Thoracic aorta (tissue), 2 donors: ENCODE results near the gene MRM2. TPM values are rescaled to one million over a fixed set of nuclear protein-coding genes. Genes with fewer than 3 reads are reported as not detected.

Experiments used
- ATAC-seq: fragments of 150-250 bp; one replicate; pipeline ENCODE4 v1.8.0; 2017; ENCODE audit warnings: low read depth; ENCODE audit not compliant: insufficient number of reproducible peaks, low FRiP score
- DNase-seq: peaks from one replicate; pipeline ENCODE4 v3.0.0-alpha.2; 2020; ENCODE audit warnings: low spot score
- H3K27ac ChIP-seq, 2 donors: fragments of 200-600 bp; sonication (generic); 1 replicate in 1 of 2; 2 replicates in 1 of 2; pipeline ENCODE4 v1.5.1; 2016; ENCODE audit warnings: mild to moderate bottlenecking in 2 of 2, moderate library complexity in 2 of 2
- H3K27me3 ChIP-seq: fragments of 200-600 bp; sonication (generic); replicated peaks from 2 replicates; pipeline ENCODE4 v1.6.0; 2016; ENCODE audit warnings: mild to moderate bottlenecking; ENCODE audit not compliant: insufficient read depth
- H3K36me3 ChIP-seq: fragments of 200-600 bp; sonication (generic); one replicate; pipeline ENCODE4 v1.5.1; 2016
- H3K4me1 ChIP-seq, 2 donors: fragments of 200-600 bp; sonication (generic); 1 replicate in 1 of 2; 2 replicates in 1 of 2; pipeline versions ENCODE4 v1.5.1 to v1.6.0; 2016; ENCODE audit warnings: low read depth in 2 of 2, mild to moderate bottlenecking in 1 of 2; ENCODE audit not compliant: control insufficient read depth in 1 of 2
- H3K4me3 ChIP-seq: fragments of 200-600 bp; sonication (generic); 2 replicates; pipeline ENCODE4 v1.5.1; 2016; ENCODE audit warnings: mild to moderate bottlenecking
- H3K9me3 ChIP-seq: fragments of 200-600 bp; sonication (generic); 2 replicates; pipeline ENCODE4 v1.5.1; 2016
- CTCF ChIP-seq: fragments of 200-600 bp; sonication (generic); IDR thresholded peaks from one replicate; pipeline ENCODE4 v1.5.1; 2019; ENCODE audit warnings: antibody characterized with exemption
- total RNA-seq, 2 donors: library from RNA; depleted of rRNA; stranded (reverse); fragments of >200 nt; gene quantifications; one replicate each; pipeline versions ENCODE4 v1.1.0 to v1.2.3, GENCODE V29; 2016

Gene MRM2
- total RNA-seq, 2 donors from 2014 or later = 12.5 to 16.6 TPM

DNA sequence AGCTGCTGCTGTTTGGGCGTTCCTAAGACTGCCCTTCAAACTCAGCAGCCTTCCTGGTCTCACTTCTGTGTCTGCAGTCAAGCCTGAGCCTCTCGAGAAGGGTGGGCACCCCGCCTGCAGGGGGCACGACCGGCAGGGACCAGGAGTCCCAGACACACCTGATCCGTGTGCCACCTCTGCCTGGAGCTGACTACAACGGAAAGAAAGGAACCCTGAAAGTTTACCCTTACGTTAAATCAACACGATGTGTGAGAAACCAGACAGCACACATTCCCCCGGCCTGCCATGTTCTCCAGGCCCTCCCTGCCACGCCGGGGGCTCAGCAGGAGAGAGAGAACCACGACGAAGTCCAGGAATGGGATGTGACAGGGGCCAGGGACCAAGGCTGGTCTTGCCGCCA is 14.3 kb downstream of the MRM2 start:
- H3K27me3 ChIP-seq = no peaks in the 10 kb centered on the region
- peaks cover 10 to 27% of the 10 kb centered on the region in 2 donors for H3K4me1 ChIP-seq
- TF ChIP-seq CTCF = no peak
- ATAC-seq (no peak), DNase-seq (no peak)
- H3K9me3 ChIP-seq = no peaks in the 10 kb centered on the region
- H3K4me3 ChIP-seq = no peak overlapping the region
- peaks cover 21% of the 10 kb centered on the region for H3K36me3 ChIP-seq
- no peak overlapping the region for H3K27ac ChIP-seq

DNA sequence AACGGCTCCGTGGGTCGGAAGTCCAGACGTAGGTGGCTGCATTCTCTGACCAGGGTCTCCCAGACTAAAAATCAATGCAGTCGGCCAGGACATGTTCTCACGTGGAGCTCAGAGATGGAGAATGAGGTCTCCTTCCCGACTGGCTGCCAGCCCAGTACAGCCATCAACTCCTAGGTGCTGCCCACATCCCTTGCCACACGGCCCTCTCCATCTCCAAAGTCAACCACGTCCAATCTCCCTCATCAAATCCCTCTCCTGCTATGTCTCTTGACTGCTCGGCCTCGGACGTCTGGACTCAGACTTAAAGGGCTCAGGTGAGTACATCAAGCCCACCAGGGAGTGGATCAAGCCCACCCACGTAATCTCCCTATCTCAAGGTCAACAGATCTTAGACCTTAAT is 16.2 kb downstream of the MRM2 start:
- DNase-seq = no peak
- no peak for TF ChIP-seq CTCF
- peaks cover 25% of the 10 kb centered on the region for H3K36me3 ChIP-seq
- H3K4me3 ChIP-seq = no peak overlapping the region
- peaks cover 0 to 12% of the 10 kb centered on the region in 2 donors for H3K4me1 ChIP-seq
- no peak overlapping the region for H3K27ac ChIP-seq
- H3K27me3 ChIP-seq = no peaks in the 10 kb centered on the region
- no peak for ATAC-seq
- H3K9me3 ChIP-seq = no peaks in the 10 kb centered on the region

DNA sequence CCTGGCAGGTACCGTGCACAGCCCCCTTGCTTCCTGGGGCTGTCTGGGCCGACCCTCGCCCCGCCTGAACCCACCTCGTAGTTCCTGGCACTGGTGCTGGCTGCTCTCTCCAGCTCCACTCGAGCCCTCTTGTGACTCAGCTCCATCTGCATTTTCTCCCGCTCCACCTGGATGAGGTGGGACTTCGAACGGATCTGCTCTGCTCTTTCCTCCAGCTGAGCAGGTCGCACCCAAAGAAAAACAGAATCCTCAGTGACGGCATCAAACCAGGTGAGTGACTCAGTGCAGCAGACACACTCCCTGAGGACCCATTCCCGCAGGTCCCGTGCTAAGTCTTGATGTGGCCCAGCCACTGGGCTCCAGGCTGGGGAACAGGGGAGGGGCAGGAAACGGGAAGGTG is 16.7 kb downstream of the MRM2 start:
- ATAC-seq (no peak), DNase-seq (no peak)
- peaks cover 0 to 7% of the 10 kb centered on the region in 2 donors for H3K4me1 ChIP-seq
- TF ChIP-seq CTCF = no peak
- no peak overlapping the region for H3K27ac ChIP-seq
- H3K27me3 ChIP-seq = no peaks in the 10 kb centered on the region
- H3K4me3 ChIP-seq = no peak overlapping the region
- no peaks in the 10 kb centered on the region for H3K9me3 ChIP-seq
- peaks cover 25% of the 10 kb centered on the region for H3K36me3 ChIP-seq

GRCh38 chr7:2224934-2225333 is 17.1 kb downstream of the MRM2 start:
- DNase-seq (no peak), ATAC-seq (no peak)
- no peak for TF ChIP-seq CTCF
- no peaks in the 10 kb centered on the region for H3K27me3 ChIP-seq
- peaks cover 0 to 3% of the 10 kb centered on the region in 2 donors for H3K4me1 ChIP-seq
- H3K36me3 ChIP-seq = peaks cover 28% of the 10 kb centered on the region
- no peaks in the 10 kb centered on the region for H3K9me3 ChIP-seq
- no peak overlapping the region for H3K4me3 ChIP-seq
- no peak overlapping the region for H3K27ac ChIP-seq

- no peak for TF ChIP-seq CTCF
- DNase-seq = no peak
- peaks cover 29% of the 10 kb centered on the region for H3K36me3 ChIP-seq
- no peaks in the 10 kb centered on the region for H3K9me3 ChIP-seq
- H3K27me3 ChIP-seq = no peaks in the 10 kb centered on the region
- no peak overlapping the region for H3K4me3 ChIP-seq
- no peak for ATAC-seq
- no peaks in the 10 kb centered on the region for H3K4me1 ChIP-seq
- H3K27ac ChIP-seq = no peak overlapping the region
These were observed 17.5 kb downstream of the MRM2 start for GRCh38 chr7:2224491-2224928.
